ENCODE data around the gene SPC25. TPM values are rescaled to one million over a fixed set of nuclear protein-coding genes. Genes with fewer than 3 reads are reported as not detected.

Gene SPC25
- total RNA-seq, 1 donor from 2014 or later: 60.0 TPM

- Histone ChIP-seq H3K79me2 (ENCODE audit: low read depth) (no peaks in the 10 kb centered on the region), H2AFZ (replicated peaks) (no peak overlapping the region), H3K4me2 (no peak overlapping the region), H3K9ac (no peak overlapping the region), H3K9me3 (ENCODE audit: low read depth) (no peaks in the 10 kb centered on the region), H3K4me3 (no peak overlapping the region), H4K20me1 (ENCODE audit: low read depth) (no peaks in the 10 kb centered on the region), H3K27ac (no peak overlapping the region), H3K36me3 (no peaks in the 10 kb centered on the region), H3K27me3 (no peaks in the 10 kb centered on the region), H3F3A (ENCODE audit: low read depth) (peaks cover 3% of the 10 kb centered on the region), H3K4me1 (peaks cover 2% of the 10 kb centered on the region)
- Mint-ChIP-seq H3K9me3 (no peaks in the 10 kb centered on the region), H3K27me3 (ENCODE audit: insufficient read depth, low read depth) (peaks cover 4% of the 10 kb centered on the region), H3K27ac (no peak overlapping the region), H3K36me3 (peaks cover 31% of the 10 kb centered on the region), H3K4me1 (no peaks in the 10 kb centered on the region), H3K4me3 (no peak overlapping the region)
- TF ChIP-seq EZH2 (IDR thresholded peaks at IDR 0.05) (no peak), EZH2phosphoT487 (IDR thresholded peaks at IDR 0.05) (no peak), CTCF (IDR thresholded peaks at IDR 0.05) (no peak)
- no peak for DNase-seq (ENCODE audit: low spot score)
These were observed 36.8 kb downstream of the SPC25 start for GRCh38 chr2:168853471-168853870.

GRCh38 chr2:168852481-168852880 is 37.7 kb downstream of the SPC25 start:
- Histone ChIP-seq H3K79me2 (ENCODE audit: low read depth) (no peaks in the 10 kb centered on the region), H3K36me3 (no peaks in the 10 kb centered on the region), H3K27me3 (no peaks in the 10 kb centered on the region), H3K4me2 (no peak overlapping the region), H3K9ac (no peak overlapping the region), H3K4me1 (peaks cover 7% of the 10 kb centered on the region), H3K9me3 (ENCODE audit: low read depth) (no peaks in the 10 kb centered on the region), H4K20me1 (ENCODE audit: low read depth) (no peaks in the 10 kb centered on the region), H3K27ac (no peak overlapping the region), H3F3A (ENCODE audit: low read depth) (peaks cover 8% of the 10 kb centered on the region), H3K4me3 (no peak overlapping the region), H2AFZ (replicated peaks) (no peak overlapping the region)
- TF ChIP-seq CTCF (IDR thresholded peaks at IDR 0.05): no peak
- no peak for TF ChIP-seq EZH2phosphoT487 (IDR thresholded peaks at IDR 0.05)
- no peak for TF ChIP-seq EZH2 (IDR thresholded peaks at IDR 0.05)
- Mint-ChIP-seq H3K9me3 (no peaks in the 10 kb centered on the region), H3K4me3 (no peak overlapping the region), H3K27ac (no peak overlapping the region), H3K36me3 (peaks cover 26% of the 10 kb centered on the region), H3K27me3 (ENCODE audit: insufficient read depth, low read depth) (peaks cover 4% of the 10 kb centered on the region), H3K4me1 (no peaks in the 10 kb centered on the region)
- DNase-seq (ENCODE audit: low spot score): no peak

- Histone ChIP-seq H3K4me3 (no peak overlapping the region), H3K4me2 (no peak overlapping the region), H3K36me3 (no peaks in the 10 kb centered on the region), H3F3A (ENCODE audit: low read depth) (peaks cover 8% of the 10 kb centered on the region), H3K27ac (no peak overlapping the region), H2AFZ (replicated peaks) (no peak overlapping the region), H3K27me3 (no peaks in the 10 kb centered on the region), H3K4me1 (peaks cover 7% of the 10 kb centered on the region), H3K9me3 (ENCODE audit: low read depth) (no peaks in the 10 kb centered on the region), H3K79me2 (ENCODE audit: low read depth) (no peaks in the 10 kb centered on the region), H4K20me1 (ENCODE audit: low read depth) (no peaks in the 10 kb centered on the region), H3K9ac (no peak overlapping the region)
- Mint-ChIP-seq H3K27ac (no peak overlapping the region), H3K27me3 (ENCODE audit: insufficient read depth, low read depth) (peaks cover 4% of the 10 kb centered on the region), H3K4me3 (no peak overlapping the region), H3K9me3 (no peaks in the 10 kb centered on the region), H3K36me3 (peaks cover 24% of the 10 kb centered on the region), H3K4me1 (no peaks in the 10 kb centered on the region)
- TF ChIP-seq EZH2 (IDR thresholded peaks at IDR 0.05) (no peak), CTCF (IDR thresholded peaks at IDR 0.05) (no peak), EZH2phosphoT487 (IDR thresholded peaks at IDR 0.05) (no peak)
- DNase-seq (ENCODE audit: low spot score): no peak
These were observed 38.4 kb downstream of the SPC25 start for GRCh38 chr2:168851674-168852320.
